CD4-positive, alpha-beta T cell treated with Interleukin-17A for 4 hours (primary cell): ENCODE results near the gene TUFM.
"Not testable (repeated sequence)": the region's sequence is repeated elsewhere in the genome, so short reads cannot be mapped to it uniquely, and the experiment has no call there.

Experiments
- DNase-seq: peaks from one replicate; pipeline ENCODE4 v3.0.0-alpha.2; 2020; ENCODE audit warnings: mixed read lengths

TUFM gene

DNA sequence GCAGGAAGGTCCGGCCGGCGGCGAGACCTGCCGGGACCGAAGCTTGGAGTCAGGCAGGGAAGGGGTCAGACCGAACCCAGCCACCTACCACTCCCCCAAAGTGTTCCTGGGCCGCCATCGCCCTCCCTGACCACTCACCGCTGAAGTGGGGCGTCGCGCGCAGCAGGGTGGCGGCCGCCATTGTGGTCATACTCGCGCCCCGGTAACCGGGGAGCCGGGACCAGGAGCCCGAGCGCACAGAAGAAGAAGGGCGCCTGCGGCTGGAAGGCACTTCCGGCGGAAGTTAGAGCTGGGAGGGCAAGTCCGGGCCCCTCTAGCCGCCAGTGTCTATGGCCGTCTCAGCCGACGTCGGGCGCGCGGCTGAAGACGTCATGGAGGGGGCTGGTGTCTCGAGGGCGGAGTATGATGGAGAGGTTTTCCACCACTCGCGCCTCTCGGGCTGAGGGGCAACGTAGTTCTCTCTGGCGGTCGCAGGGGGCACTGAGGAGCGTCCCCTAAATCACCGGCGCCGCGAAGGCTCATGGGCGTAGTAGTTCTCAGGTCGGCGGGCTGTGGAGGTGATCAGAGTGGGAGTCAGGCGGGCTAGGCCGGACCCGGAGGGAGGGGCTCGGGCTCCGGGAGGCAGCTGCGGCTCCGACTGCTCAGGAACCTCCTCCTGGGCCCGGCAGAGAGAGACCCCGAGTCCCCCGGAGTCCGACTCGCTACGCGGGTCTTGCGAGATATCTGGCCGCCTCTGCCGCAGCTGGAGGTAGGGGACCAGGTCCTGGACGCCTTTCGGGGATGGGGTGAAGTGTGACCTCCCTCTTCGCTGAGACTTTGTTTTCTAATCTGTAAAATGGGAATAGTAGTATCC, at the start of gene TUFM:
Gene TUFM, minus strand, starts transcription at position 269 of the 853 bp plus-strand sequence. Its CDS starts 79 bp downstream, at position 190.
- DNase-seq, result peak; percentile 98

GRCh38 chr16:28895609-28896008, 49.5 kb upstream of the TUFM start:
- DNase-seq, result no peak

DNA sequence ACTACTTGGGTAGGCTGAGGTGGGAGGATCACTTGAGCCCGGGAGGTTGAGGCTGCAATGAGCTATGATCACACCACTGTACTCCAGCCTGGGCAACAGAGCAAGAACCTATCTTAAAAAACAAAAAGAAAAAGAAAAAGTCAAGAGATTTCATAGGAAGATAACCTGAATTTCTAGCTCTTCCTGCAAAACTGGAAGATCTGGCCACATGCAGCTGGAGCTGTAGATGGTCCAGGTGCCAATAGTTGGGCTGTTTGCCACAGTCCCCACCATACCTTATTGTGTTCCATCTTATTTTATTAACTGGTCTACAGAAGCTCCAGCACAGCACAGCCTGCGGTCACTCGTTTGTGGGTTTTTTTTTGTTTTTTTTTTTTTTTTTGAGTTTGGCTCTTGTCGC, 47.1 kb upstream of the TUFM start:
- no peak for DNase-seq

- DNase-seq, result no peak
These were observed 46.1 kb upstream of the TUFM start for GRCh38 chr16:28891964-28892890.

DNA sequence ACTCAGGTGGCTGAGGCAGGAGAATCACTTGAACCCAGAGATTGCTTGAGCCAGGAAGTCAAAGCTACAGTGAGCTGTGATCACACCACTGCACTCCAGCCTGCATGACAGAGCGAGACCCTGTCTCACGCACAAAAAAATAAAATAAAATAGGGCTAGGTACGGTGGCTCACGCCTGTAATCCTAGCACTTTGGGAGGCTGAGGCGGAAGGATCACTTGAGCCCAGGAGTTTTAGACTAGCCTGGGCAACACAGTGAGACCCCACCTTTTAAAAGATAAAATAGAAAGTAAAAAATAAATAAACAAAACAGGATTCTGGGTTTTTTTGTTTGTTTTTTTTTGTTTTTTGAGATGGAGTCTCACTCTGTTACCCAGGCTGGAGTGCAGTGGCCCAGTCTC, 44.2 kb upstream of the TUFM start:
- DNase-seq, result not testable (repeated sequence)

GRCh38 chr16:28886945-28887344, 40.8 kb upstream of the TUFM start:
- no peak for DNase-seq

DNA sequence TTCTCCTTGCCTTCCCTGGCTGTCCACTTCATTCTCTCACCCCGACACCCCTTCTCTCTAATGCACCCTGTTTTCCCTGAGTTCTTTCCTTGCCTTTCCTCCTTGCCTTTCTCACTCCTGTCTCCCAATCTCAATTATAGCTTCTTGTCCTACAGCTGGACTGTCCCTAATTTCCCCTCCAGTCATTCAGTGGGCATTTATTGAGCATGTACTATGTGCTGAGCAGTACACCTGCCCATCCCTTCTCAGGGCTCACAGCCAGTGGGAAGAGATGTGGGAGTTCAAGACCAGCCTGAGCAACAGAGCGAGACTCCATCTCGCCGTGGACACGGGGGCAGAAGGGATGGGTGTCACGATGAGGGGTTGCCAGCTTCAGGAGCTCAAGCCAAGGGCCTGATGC, 37.9 kb upstream of the TUFM start:
- no peak for DNase-seq

DNA sequence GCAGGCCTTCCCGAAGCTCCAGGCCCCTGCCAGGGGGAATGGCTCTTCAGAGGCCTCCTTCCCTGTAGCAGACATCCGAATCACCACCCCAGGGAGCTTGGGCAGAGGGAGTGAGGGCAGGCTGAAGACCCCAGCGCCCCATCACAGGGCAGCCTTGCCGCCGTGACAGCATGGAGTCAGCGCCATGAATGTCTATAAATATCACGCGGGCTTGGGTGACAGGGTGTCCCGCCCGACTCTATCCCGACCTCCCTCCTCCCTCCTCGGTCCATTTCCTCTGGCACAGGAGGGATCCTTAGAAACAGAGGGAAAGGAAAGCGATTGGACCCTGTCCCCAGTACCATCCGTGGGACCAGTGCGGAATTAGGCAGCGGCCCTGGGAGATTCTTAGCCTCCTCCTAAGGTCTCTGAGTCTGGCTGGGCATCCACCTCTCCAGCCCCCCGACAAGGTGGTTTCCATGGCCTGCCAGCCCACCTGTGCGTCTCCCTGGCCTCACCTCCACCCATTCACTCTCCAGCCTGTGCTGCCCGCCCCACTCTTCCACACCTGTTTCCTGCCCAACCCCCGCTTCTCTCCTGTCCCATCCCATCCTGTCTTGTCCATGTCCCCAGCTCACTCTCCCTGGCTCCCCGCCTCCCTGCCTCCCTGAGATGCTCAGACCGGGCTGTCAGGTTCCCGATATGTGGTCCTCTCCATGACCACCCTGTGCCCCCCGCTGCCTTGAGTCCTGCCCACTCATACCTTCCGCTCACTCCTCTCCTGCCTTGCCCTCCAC, 37.3 kb upstream of the TUFM start:
- no peak for DNase-seq

GRCh38 chr16:28882551-28883160, 36.5 kb upstream of the TUFM start:
- DNase-seq, result no peak

DNA sequence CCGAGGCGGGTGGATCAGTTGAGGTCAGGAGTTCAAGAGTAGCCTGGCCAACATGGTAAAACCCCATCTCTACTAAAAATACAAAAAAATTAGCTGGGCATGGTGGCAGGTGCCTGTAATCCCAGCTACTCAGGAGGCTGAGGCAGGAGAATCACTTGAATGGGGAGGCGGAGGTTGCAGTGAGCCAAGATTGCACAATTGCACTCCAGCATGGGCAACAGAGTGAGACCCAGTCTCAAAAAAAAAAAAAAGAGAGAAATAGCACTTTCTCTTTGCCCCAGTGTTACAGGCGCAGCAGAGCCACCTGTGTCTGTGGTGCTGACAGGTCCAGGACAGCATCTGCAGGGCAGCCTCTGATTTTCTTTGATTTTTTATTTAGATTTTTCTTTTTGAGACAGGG, 35.4 kb upstream of the TUFM start:
- DNase-seq, result not testable (repeated sequence)

- no peak for DNase-seq
These were observed 34.8 kb upstream of the TUFM start for GRCh38 chr16:28880955-28881354.

DNA sequence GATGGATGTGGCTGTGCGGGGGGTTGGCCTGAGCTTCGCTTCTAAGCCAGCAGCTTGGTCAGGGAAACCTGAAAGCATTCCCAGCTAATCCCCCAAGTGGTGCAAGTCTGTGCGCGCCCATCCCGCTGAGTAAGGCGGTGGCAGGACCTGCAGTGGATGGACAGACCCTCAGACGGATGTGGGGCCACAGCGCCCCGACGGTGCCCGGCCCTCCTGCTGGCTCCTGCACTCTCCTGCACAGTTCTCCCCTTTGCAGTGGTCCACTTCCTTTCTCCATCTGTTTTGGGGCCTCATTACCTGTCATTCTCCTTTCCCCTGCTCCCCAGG, 34.4 kb upstream of the TUFM start:
- DNase-seq, result no peak

DNA sequence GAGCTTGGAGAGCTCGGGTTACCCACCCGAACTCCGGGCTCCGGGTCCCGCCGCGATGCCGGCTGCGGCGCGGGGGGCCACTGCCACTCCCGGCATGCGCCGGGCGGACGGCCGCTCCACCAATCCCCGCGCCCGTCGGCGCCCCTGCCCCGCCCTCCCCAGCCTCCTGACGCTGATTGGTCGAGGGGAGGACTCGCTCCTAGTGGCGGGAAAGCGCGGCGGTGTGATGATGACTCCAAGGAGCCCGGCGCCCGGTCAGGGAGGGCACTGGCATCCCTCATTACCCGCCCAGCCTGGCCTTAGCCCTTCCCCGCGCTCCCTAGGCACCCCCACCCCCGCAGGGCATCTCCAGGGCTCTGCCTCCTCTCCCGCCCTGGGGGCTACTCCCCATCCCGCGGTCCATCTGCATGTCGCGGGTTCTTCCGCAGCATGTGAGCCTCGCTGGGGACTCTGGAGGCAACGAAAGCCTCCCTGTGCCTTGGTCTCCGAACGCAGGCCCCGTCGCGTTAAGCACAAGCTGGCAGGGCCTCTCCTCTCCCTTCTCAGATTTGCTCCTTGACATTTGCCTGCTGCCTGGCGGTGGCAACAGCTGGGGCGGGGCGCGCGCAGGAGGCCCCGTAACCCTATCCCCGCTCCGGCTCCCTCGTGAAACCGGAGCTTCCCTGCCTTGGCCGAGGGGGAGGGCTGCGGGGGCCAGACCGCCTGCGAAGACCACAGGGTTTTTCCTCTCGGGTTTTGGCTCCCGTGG, 33.9 kb upstream of the TUFM start:
- DNase-seq, result peak; percentile 92

GRCh38 chr16:28879261-28879840, 33.2 kb upstream of the TUFM start:
- DNase-seq, result no peak

GRCh38 chr16:28878083-28878926, 32.2 kb upstream of the TUFM start, which contains the start of gene ATP2A1:
TSS of gene ATP2A1 (plus strand) at chr16:28878488. CDS start at chr16:28878672, 184 bp downstream.
- DNase-seq, result no peak

GRCh38 chr16:28877655-28878000, 31.5 kb upstream of the TUFM start:
- DNase-seq, result no peak

DNA sequence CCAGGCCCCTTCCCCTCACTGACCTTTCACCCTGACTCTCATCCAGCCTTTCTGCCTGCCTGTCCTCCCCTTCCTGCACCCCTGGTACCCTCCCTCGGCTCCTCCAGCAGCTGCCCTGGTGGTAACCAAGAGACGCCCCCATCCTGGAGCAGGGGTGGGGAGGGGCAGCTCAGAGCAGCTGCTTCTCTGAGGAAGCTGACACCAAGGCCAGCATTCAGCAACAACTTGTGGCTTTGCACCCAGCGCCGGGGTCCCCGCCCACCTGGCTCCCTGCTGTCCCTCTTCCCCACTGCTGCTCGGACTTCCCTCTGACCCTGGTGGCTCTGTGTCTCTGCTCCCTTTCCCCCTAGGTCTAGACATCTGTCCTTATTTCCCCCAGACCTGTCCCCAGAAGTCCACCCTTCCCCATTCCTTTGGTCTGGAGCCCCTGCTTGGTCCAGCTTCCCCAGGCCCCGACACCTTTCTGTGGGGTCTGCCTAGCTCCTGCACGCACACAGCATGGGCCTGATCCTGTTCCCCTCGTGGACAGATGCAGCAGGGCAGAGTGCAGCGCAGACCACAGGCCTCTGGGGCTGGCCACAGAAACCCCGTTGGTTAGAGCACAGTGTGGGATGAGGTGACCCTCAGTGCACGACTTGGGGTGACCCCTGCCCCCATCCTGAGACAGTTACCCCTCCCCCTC, 31.0 kb upstream of the TUFM start:
- DNase-seq, result no peak

- DNase-seq, result no peak
These were observed 30.0 kb upstream of the TUFM start for GRCh38 chr16:28876019-28876659.
